Brain microvascular endothelial cell (primary cell): ENCODE measurements around the gene KIAA1191.

Experiments used
- DNase-seq: peaks from one replicate; pipeline ENCODE4 v3.0.0-alpha.2; 2020
- H3K27ac ChIP-seq: fragments of 250-450 bp; sonication (Bioruptor Pico); 2 replicates; pipeline ENCODE4 v1.5.1; 2020; ENCODE audit warnings: mild to moderate bottlenecking, moderate library complexity
- H3K27me3 ChIP-seq: fragments of 250-450 bp; sonication (Bioruptor Pico); replicated peaks from 2 replicates; pipeline ENCODE4 v1.5.1; 2020; ENCODE audit warnings: mild to moderate bottlenecking
- H3K36me3 ChIP-seq: fragments of 250-450 bp; sonication (Bioruptor Pico); replicated peaks from 2 replicates; pipeline ENCODE4 v1.5.1; 2020; ENCODE audit warnings: mild to moderate bottlenecking
- H3K4me3 ChIP-seq: 2 replicates; pipeline ENCODE4 v1.5.1; 2011; ENCODE audit warnings: low read depth, mild to moderate bottlenecking, control low read depth, low read length, moderate library complexity
- CTCF ChIP-seq: IDR thresholded peaks from 2 replicates; pipeline ENCODE4 v1.5.1; 2011; ENCODE audit warnings: low read depth, mild to moderate bottlenecking, moderate library complexity, low read length, control low read depth, inconsistent platforms; ENCODE audit errors: missing control alignments
- in situ Hi-C: cut with HindIII; loops from 2 replicates; pipeline ENCODE4 v1.10.0; 2017; ENCODE audit warnings: low sequenced_read_pairs, low pct_ligation_motif_present

The KIAA1191 gene

GRCh38 chr5:176407456-176408251, 46.1 kb upstream of the KIAA1191 start:
- DNase-seq: no peak
- no peak overlapping the region for H3K4me3 ChIP-seq
- in situ Hi-C loops: no loop called here
- no peaks in the 10 kb centered on the region for H3K27me3 ChIP-seq
- no peak for TF ChIP-seq CTCF
- H3K36me3 ChIP-seq: peaks cover 14% of the 10 kb centered on the region
- H3K27ac ChIP-seq: no peak overlapping the region

- in situ Hi-C loops: no loop called here
- Histone ChIP-seq H3K36me3 (peaks cover 14% of the 10 kb centered on the region), H3K27ac (no peak overlapping the region), H3K4me3 (no peak overlapping the region), H3K27me3 (no peaks in the 10 kb centered on the region)
- no peak for TF ChIP-seq CTCF
- DNase-seq: no peak
Measured at GRCh38 chr5:176406436-176407052, 45.0 kb upstream of the KIAA1191 start.

DNA sequence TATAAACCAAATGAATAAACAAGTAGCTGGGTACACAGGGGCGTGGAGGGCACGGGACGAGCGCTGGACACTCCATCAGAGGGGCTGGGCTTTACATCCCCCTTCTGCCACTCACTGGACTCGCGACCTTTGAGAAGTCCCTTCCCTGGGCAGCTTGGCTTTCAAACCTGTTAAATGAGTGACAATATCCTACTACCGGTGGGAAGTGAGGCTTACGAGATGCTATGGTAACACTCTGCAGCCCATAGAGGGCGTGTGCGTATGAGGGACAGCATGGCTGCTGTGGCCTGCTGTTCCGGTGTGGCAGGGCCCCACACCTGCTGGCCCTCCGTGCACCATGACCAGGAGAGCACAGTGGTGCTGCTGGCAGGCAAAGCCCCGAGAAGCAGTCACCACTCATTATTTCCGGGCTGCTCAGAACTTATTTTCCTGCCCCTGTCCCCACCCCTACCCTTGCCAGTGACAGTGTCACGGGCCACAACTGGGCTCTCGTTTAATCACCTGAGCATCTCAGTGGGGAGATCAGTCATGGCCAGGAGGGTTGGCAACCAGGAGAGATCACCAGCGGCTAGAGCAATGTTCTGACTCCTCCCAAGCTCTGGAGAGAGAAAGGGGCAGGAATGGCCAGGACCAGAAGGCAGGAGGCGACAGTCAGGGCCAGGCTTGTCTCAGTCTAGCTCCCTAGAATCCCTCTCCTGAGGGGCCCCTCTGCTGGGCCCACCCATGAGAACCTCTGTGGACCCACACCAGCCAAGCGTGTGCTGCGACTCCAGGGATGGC, 44.3 kb upstream of the KIAA1191 start:
- Histone ChIP-seq H3K27ac (no peak overlapping the region), H3K4me3 (no peak overlapping the region), H3K36me3 (peaks cover 14% of the 10 kb centered on the region), H3K27me3 (no peaks in the 10 kb centered on the region)
- in situ Hi-C loops: no loop called here
- no peak for DNase-seq
- TF ChIP-seq CTCF: peak; percentile 30

DNA sequence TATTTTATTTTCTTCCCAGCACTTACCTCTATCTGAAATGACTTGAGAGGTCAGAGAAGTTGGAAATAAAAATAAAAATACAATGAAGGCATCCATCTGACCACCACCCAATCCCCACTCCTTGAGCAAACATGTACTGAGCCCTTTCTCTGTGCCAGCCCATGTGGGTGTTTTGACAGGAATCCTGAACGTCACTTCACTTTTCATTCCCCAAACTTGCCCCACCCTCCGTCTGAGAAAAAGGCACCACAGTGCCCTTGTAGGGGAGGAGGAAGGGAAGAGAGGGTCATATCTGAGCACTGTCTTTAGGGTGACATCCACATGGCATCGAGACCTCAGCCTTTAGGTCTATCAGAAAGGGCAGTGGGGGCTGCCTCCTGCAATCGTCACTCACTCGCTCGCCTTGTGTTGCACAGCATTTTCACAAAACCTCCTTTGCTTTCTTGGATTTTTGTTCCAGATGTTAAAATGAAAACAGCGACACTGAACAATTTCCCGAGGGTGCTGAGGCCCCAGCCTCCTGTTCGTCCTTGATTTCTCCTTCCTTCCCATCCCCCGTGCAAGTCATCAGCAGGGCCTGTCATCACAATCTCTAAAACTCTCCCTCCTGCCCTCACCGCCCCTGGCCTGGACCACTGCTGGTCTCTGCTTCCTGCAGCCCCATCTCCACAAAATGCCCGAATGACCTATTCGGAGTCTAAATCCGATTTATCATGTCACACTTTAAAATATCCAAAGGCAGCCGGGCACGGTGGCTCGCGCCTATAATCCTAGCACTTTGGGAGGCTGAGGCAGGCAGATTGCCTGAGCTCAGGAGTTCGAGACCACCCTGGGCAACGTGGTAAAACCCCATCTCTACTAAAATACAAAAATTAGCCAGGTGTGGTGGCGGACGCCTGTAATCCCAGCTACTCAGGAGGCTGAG, 40.0 kb upstream of the KIAA1191 start:
- no peak for DNase-seq
- no peaks in the 10 kb centered on the region for H3K27me3 ChIP-seq
- TF ChIP-seq CTCF: no peak
- peaks cover 9% of the 10 kb centered on the region for H3K36me3 ChIP-seq
- in situ Hi-C loops: no loop called here
- H3K27ac ChIP-seq: no peak overlapping the region
- H3K4me3 ChIP-seq: no peak overlapping the region

DNA sequence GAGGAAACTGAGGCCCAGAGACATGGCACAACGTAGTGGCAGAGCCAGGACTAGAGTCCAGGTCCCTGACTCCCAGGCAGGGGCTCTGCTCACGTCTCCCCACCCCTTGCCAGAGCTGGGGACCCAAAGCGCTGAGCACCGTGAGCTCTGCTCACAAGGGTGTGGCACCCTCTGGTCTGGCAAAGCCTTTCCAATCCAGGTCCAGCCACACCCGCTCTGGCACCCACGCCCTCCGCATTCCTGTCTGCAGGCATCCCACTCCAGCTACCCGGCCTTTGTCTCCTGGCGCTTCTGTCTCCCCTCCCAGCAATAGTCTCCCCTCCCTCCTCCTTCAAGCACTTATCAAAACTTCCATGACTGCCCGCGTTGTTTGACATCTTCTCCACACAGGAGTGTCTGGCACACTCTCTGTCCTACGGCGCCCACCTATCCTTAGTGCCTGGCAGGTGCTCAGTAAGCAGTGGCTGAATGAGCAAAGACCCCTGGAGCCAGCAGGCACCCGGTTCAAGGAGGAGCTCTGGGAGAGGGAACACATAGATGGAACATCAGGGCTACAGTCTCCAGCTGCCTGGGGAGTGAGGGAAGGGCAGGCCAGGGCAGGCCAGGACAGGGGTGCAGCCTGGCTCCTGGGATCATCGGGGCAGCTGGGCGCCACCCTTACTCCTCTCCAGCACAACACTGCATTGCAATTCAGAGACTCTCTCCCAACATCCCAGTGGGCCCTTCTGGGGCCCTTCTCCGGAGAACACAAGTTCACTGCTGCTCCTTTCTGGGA, 39.0 kb upstream of the KIAA1191 start:
- Histone ChIP-seq H3K27me3 (no peaks in the 10 kb centered on the region), H3K4me3 (no peak overlapping the region), H3K36me3 (peaks cover 9% of the 10 kb centered on the region), H3K27ac (no peak overlapping the region)
- in situ Hi-C loops: no loop called here
- TF ChIP-seq CTCF: no peak
- DNase-seq: no peak
